ENCODE data around the gene NFATC1.

NFATC1 gene

GRCh38 chr18:79546781-79547272 lies 151.1 kb downstream of the NFATC1 start:
- Histone ChIP-seq H3K4me2 (ENCODE audit: low read length) (no peak overlapping the region), H3K9me3 (ENCODE audit: low read length) (no peaks in the 10 kb centered on the region), H3K4me1 (ENCODE audit: insufficient read depth, low read length, severe bottlenecking) (no peaks in the 10 kb centered on the region), H3K36me3 (ENCODE audit: insufficient read depth, low read length) (no peaks in the 10 kb centered on the region), H4K20me1 (ENCODE audit: insufficient read depth, low read length) (no peaks in the 10 kb centered on the region), H3K9me2 (ENCODE audit: low read depth, low read length) (no peaks in the 10 kb centered on the region), H3K27me3 (ENCODE audit: insufficient read depth, low read length) (no peaks in the 10 kb centered on the region; the same call in none of the 2 replicates), H3K4me3 (ENCODE audit: low read depth, low read length, poor library complexity, severe bottlenecking) (no peak overlapping the region), H3K27ac (ENCODE audit: low read depth, low read length, poor library complexity, severe bottlenecking) (no peak overlapping the region), H3K79me2 (ENCODE audit: insufficient read depth, low read length) (no peaks in the 10 kb centered on the region), H3K9ac (ENCODE audit: low read length) (no peak overlapping the region), H2AFZ (ENCODE audit: low read length) (no peak overlapping the region), H3F3A (ENCODE audit: insufficient read depth, low read length) (no peaks in the 10 kb centered on the region)
- TF ChIP-seq EZH2 (IDR thresholded peaks at IDR 0.05; ENCODE audit: borderline replicate concordance, low read length), result no peak

- Histone ChIP-seq H3K4me2 (ENCODE audit: low read length) (no peak overlapping the region), H3K9me2 (ENCODE audit: low read depth, low read length) (no peaks in the 10 kb centered on the region), H3K9me3 (ENCODE audit: low read length) (no peaks in the 10 kb centered on the region), H3K4me1 (ENCODE audit: insufficient read depth, low read length, severe bottlenecking) (no peaks in the 10 kb centered on the region), H3K79me2 (ENCODE audit: insufficient read depth, low read length) (no peaks in the 10 kb centered on the region), H3K4me3 (ENCODE audit: low read depth, low read length, poor library complexity, severe bottlenecking) (no peak overlapping the region), H3K27ac (ENCODE audit: low read depth, low read length, poor library complexity, severe bottlenecking) (no peak overlapping the region), H3K27me3 (ENCODE audit: insufficient read depth, low read length) (no peaks in the 10 kb centered on the region; the same call in none of the 2 replicates), H4K20me1 (ENCODE audit: insufficient read depth, low read length) (no peaks in the 10 kb centered on the region), H2AFZ (ENCODE audit: low read length) (no peak overlapping the region), H3K9ac (ENCODE audit: low read length) (no peak overlapping the region), H3F3A (ENCODE audit: insufficient read depth, low read length) (no peaks in the 10 kb centered on the region), H3K36me3 (ENCODE audit: insufficient read depth, low read length) (no peaks in the 10 kb centered on the region)
- no peak for TF ChIP-seq EZH2 (IDR thresholded peaks at IDR 0.05; ENCODE audit: borderline replicate concordance, low read length)
- no peak for TF ChIP-seq CTCF (IDR thresholded peaks at IDR 0.05; ENCODE audit: low read length)
Observed at GRCh38 chr18:79547413-79548076, 151.8 kb downstream of the NFATC1 start.

- no peak overlapping the region for H3K9ac ChIP-seq (ENCODE audit: low read length)
- no peaks in the 10 kb centered on the region for H3K4me1 ChIP-seq (ENCODE audit: insufficient read depth, low read length, severe bottlenecking)
- H3K27ac ChIP-seq (ENCODE audit: low read depth, low read length, poor library complexity, severe bottlenecking), result no peak overlapping the region
- no peaks in the 10 kb centered on the region for H4K20me1 ChIP-seq (ENCODE audit: insufficient read depth, low read length)
- no peaks in the 10 kb centered on the region for H3K9me2 ChIP-seq (ENCODE audit: low read depth, low read length)
- no peak overlapping the region for H3K4me2 ChIP-seq (ENCODE audit: low read length)
- no peaks in the 10 kb centered on the region for H3F3A ChIP-seq (ENCODE audit: insufficient read depth, low read length)
- no peak overlapping the region for H2AFZ ChIP-seq (ENCODE audit: low read length)
- no peaks in the 10 kb centered on the region; the same call in none of the 2 replicates for H3K27me3 ChIP-seq (ENCODE audit: insufficient read depth, low read length)
- H3K4me3 ChIP-seq (ENCODE audit: low read depth, low read length, poor library complexity, severe bottlenecking), result no peak overlapping the region
- no peaks in the 10 kb centered on the region for H3K79me2 ChIP-seq (ENCODE audit: insufficient read depth, low read length)
- no peaks in the 10 kb centered on the region for H3K36me3 ChIP-seq (ENCODE audit: insufficient read depth, low read length)
- no peaks in the 10 kb centered on the region for H3K9me3 ChIP-seq (ENCODE audit: low read length)
- TF ChIP-seq CTCF (IDR thresholded peaks at IDR 0.05; ENCODE audit: low read length), result no peak
- no peak for TF ChIP-seq EZH2 (IDR thresholded peaks at IDR 0.05; ENCODE audit: borderline replicate concordance, low read length)
Observed at GRCh38 chr18:79548077-79548450, 152.3 kb downstream of the NFATC1 start.

GRCh38 chr18:79548621-79548985 lies 152.9 kb downstream of the NFATC1 start:
- H3F3A ChIP-seq (ENCODE audit: insufficient read depth, low read length), result no peaks in the 10 kb centered on the region
- no peak overlapping the region for H3K4me2 ChIP-seq (ENCODE audit: low read length)
- H3K27me3 ChIP-seq (ENCODE audit: insufficient read depth, low read length), result no peaks in the 10 kb centered on the region; the same call in none of the 2 replicates
- no peak overlapping the region for H2AFZ ChIP-seq (ENCODE audit: low read length)
- H3K4me3 ChIP-seq (ENCODE audit: low read depth, low read length, poor library complexity, severe bottlenecking), result no peak overlapping the region
- H3K4me1 ChIP-seq (ENCODE audit: insufficient read depth, low read length, severe bottlenecking), result no peaks in the 10 kb centered on the region
- no peaks in the 10 kb centered on the region for H4K20me1 ChIP-seq (ENCODE audit: insufficient read depth, low read length)
- no peak for TF ChIP-seq CTCF (IDR thresholded peaks at IDR 0.05; ENCODE audit: low read length)
- TF ChIP-seq EZH2 (IDR thresholded peaks at IDR 0.05; ENCODE audit: borderline replicate concordance, low read length), result no peak
- no peaks in the 10 kb centered on the region for H3K9me3 ChIP-seq (ENCODE audit: low read length)
- H3K9ac ChIP-seq (ENCODE audit: low read length), result no peak overlapping the region
- H3K79me2 ChIP-seq (ENCODE audit: insufficient read depth, low read length), result no peaks in the 10 kb centered on the region
- no peaks in the 10 kb centered on the region for H3K36me3 ChIP-seq (ENCODE audit: insufficient read depth, low read length)
- H3K27ac ChIP-seq (ENCODE audit: low read depth, low read length, poor library complexity, severe bottlenecking), result no peak overlapping the region
- H3K9me2 ChIP-seq (ENCODE audit: low read depth, low read length), result no peaks in the 10 kb centered on the region
